GM12872 (cell line): Measurements from ENCODE around the gene DNAJC17.

Source experiments
- TF ChIP-seq, protein P1 (sequence below): IDR thresholded peaks from 3 replicates; pipeline ENCODE4 v1.5.1; 2011; ENCODE audit warnings: low read depth, mild to moderate bottlenecking, low read length, moderate library complexity; ENCODE audit not compliant: insufficient read depth

DNAJC17 gene

GRCh38 chr15:40799523-40799922 is 7.8 kb downstream of the DNAJC17 start:
- TF ChIP-seq, protein P1, sequence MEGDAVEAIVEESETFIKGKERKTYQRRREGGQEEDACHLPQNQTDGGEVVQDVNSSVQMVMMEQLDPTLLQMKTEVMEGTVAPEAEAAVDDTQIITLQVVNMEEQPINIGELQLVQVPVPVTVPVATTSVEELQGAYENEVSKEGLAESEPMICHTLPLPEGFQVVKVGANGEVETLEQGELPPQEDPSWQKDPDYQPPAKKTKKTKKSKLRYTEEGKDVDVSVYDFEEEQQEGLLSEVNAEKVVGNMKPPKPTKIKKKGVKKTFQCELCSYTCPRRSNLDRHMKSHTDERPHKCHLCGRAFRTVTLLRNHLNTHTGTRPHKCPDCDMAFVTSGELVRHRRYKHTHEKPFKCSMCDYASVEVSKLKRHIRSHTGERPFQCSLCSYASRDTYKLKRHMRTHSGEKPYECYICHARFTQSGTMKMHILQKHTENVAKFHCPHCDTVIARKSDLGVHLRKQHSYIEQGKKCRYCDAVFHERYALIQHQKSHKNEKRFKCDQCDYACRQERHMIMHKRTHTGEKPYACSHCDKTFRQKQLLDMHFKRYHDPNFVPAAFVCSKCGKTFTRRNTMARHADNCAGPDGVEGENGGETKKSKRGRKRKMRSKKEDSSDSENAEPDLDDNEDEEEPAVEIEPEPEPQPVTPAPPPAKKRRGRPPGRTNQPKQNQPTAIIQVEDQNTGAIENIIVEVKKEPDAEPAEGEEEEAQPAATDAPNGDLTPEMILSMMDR, result no peak

DNA sequence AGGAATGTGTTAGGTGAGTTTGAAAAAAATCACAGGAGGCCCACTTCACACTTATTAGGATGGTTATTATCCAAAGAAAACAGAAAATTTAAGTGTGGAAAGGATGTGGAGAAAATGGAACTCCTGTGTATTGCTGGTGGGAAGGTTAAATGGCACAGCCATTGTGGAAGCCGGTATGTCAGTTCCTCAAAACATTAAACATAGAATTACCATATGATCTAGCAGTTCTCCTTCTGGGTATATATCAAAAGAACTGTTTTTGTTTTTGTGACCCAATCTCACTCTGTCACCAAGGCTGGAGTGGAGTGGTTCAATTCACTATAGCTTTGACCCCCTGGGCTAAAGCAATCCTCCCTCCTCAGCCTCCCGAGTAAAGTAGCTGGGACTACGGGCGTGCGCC is 10.8 kb downstream of the DNAJC17 start:
- TF ChIP-seq, protein P1, result no peak

GRCh38 chr15:40796041-40796440 is 11.2 kb downstream of the DNAJC17 start:
- TF ChIP-seq, protein P1, result no peak

GRCh38 chr15:40793216-40793989 is 13.9 kb downstream of the DNAJC17 start:
- TF ChIP-seq, protein P1, result no peak

DNA sequence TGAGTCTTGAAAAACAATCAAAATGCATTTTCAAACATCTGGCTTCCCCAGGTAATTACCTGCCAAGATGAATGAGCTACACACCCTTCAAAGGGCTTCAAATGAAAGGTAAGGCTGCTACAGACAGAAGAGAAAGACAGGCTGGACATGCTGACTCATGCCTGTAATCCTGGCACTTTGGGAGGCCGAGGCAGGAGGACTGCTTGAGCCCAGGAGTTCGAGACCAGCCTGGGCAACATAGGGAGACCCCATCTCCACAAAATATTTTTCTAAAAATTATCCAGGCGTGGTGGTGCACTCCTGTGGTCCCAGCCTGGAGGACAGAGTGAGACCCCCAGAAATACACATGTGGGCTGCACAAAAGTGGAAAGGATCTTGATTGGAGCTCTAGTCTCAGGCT is 14.9 kb downstream of the DNAJC17 start:
- TF ChIP-seq, protein P1, result no peak

- TF ChIP-seq, protein P1, result no peak
Measured at GRCh38 chr15:40790718-40791117, 16.6 kb downstream of the DNAJC17 start.

DNA sequence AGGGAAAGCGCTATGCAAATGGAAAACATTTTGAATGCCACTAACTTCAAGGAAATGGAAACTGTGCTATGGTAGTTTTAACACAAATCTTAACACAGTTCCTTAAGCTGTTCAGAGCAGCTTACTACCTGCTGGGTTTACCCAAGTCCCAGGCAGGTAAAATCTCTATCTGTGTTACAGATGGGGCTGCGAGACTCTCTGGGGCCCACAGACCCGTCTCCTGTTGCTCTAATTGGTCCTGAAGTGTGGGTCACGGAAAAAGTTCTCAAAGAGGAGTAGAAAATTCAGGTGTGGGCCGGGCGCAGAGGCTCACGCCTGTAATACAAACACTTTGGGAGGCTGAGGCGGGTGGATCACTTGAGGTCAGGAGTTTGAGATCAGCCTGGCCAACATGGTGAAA is 17.3 kb downstream of the DNAJC17 start:
- TF ChIP-seq, protein P1, result no peak
